A549 (cell line): ENCODE data around the gene IFT25. TPM values are rescaled to one million over a fixed set of nuclear protein-coding genes. Genes with fewer than 3 reads are reported as not detected.

Source experiments
- ATAC-seq, 2 experiments: fragments of 200-7000 bp in 1 of 2; fragments of >200 bp in 1 of 2; cut with Nextera tagmentation in 1 of 2; cut with Tn5 transposase in 1 of 2; 3 replicates each; pipeline versions ENCODE4 v1.8.0 to v1.9.1; 2018 to 2020; ENCODE audit warnings: mild to moderate bottlenecking in 1 of 2, moderate library complexity in 1 of 2
- CTCF ChIA-PET: fragments of 300-600 bp; sonication (Branson Sonifier 250); formaldehyde crosslinking; extraction: SDS; loops from one replicate; lab custom pipeline; 2021; ENCODE audit warnings: antibody characterized with exemption, inconsistent platforms; lab: Yijun Ruan, JAX
- POLR2A ChIA-PET: fragments of 350-600 bp; formaldehyde crosslinking; extraction: SDS; loops from one replicate; lab custom pipeline; 2021; ENCODE audit warnings: antibody characterized with exemption, inconsistent platforms; lab: Yijun Ruan, JAX
- DNase-seq, 2 experiments: peaks; one replicate each; pipeline versions ENCODE4 v3.0.0 to v3.0.0-alpha.2; 2011 to 2016; ENCODE audit warnings: low read depth in 1 of 2, low spot score in 1 of 2
- FAIRE-seq: peaks from 2 replicates; lab custom pipeline; 2011; peaks lifted over from hg19 to GRCh38; lab: Jason Lieb, UNC
- H3K27ac ChIP-seq, 2 experiments: fragments of >200 bp; sonication (Bioruptor Twin); formaldehyde crosslinking; 3 replicates each; pipeline ENCODE4 v1.5.1; 2016 to 2017
- H3K4me1 ChIP-seq: fragments of >200 bp; sonication (Bioruptor Twin); formaldehyde crosslinking; 3 replicates; pipeline ENCODE4 v1.6.1; 2016
- H3K4me2 ChIP-seq: fragments of >200 bp; sonication (Bioruptor Twin); formaldehyde crosslinking; 3 replicates; pipeline ENCODE4 v1.6.1; 2016
- H3K4me3 ChIP-seq: fragments of >200 bp; sonication (Bioruptor Twin); formaldehyde crosslinking; 3 replicates; pipeline ENCODE4 v1.5.1; 2016
- H3K9me3 ChIP-seq: fragments of >200 bp; sonication (Bioruptor Twin); formaldehyde crosslinking; 3 replicates; pipeline ENCODE4 v1.6.1; 2016
- CBX2 ChIP-seq: fragments of 200-600 bp; sonication (generic); IDR thresholded peaks from 2 replicates; pipeline ENCODE4 v1.6.1; 2016; ENCODE audit warnings: low read depth, mild to moderate bottlenecking, borderline replicate concordance
- EHF ChIP-seq: fragments of 250-450 bp; sonication (Bioruptor Pico); IDR thresholded peaks from 2 replicates; pipeline ENCODE4 v1.5.0; 2020; ENCODE audit warnings: mild to moderate bottlenecking
- ESRRA ChIP-seq: fragments of 150-350 bp; IDR thresholded peaks from 2 replicates; pipeline ENCODE4 v1.6.1; 2014; ENCODE audit warnings: mild to moderate bottlenecking, low read length, borderline replicate concordance
- FOSL2 ChIP-seq, 2 experiments: fragments of 450-650 bp in 1 of 2; fragments of >200 bp in 1 of 2; sonication (Bioruptor Twin) in 1 of 2; formaldehyde crosslinking; IDR thresholded peaks; 2 replicates each; pipeline versions ENCODE4 v1.5.0 to v1.6.1; 2016 to 2020; ENCODE audit warnings: mild to moderate bottlenecking in 1 of 2, moderate library complexity in 1 of 2
- GATA3 ChIP-seq: IDR thresholded peaks from 2 replicates; pipeline ENCODE4 v1.6.1; 2012; ENCODE audit warnings: borderline replicate concordance
- HDAC2 ChIP-seq: fragments of 200-600 bp; sonication (generic); IDR thresholded peaks from 2 replicates; pipeline ENCODE4 v1.6.1; 2016
- HOXA7 ChIP-seq: fragments of 250-450 bp; sonication (Bioruptor Pico); IDR thresholded peaks from 2 replicates; pipeline ENCODE4 v1.5.0; 2020; ENCODE audit warnings: mild to moderate bottlenecking, moderate library complexity
- MYC ChIP-seq: IDR thresholded peaks from 2 replicates; pipeline ENCODE4 v1.6.1; 2012; ENCODE audit warnings: mild to moderate bottlenecking, inconsistent platforms, low read length, improper control_type of control experiment, borderline replicate concordance
- NPAS2 ChIP-seq: fragments of 250-450 bp; sonication (Bioruptor Pico); IDR thresholded peaks from 2 replicates; pipeline ENCODE4 v1.8.0; 2022; ENCODE audit warnings: mild to moderate bottlenecking, moderate library complexity, borderline replicate concordance
- RAD21 ChIP-seq, 2 experiments: fragments of >200 bp in 1 of 2; sonication (Bioruptor Twin) in 1 of 2; formaldehyde crosslinking in 1 of 2; IDR thresholded peaks in 1 of 2; conservative IDR thresholded peaks in 1 of 2; 2 replicates in 1 of 2; 3 replicates in 1 of 2; pipeline ENCODE4 v1.6.1; 2012 to 2018; ENCODE audit warnings: inconsistent platforms in 1 of 2
- RARB ChIP-seq: fragments of 250-450 bp; sonication (Bioruptor Pico); IDR thresholded peaks from 2 replicates; pipeline ENCODE4 v1.8.0; 2021; ENCODE audit warnings: mild to moderate bottlenecking, moderate library complexity
- RCOR1 ChIP-seq: fragments of 150-350 bp; IDR thresholded peaks from 2 replicates; pipeline ENCODE4 v1.6.1; 2014; ENCODE audit warnings: antibody characterized with exemption, low read length, low read depth
- RFX5 ChIP-seq: fragments of 450-650 bp; IDR thresholded peaks from 2 replicates; pipeline ENCODE4 v1.7.1; 2014; ENCODE audit warnings: antibody characterized with exemption, mild to moderate bottlenecking, moderate library complexity
- RNF2 ChIP-seq: fragments of 200-600 bp; sonication (generic); IDR thresholded peaks from 2 replicates; pipeline ENCODE4 v1.6.1; 2016; ENCODE audit warnings: low read depth, mild to moderate bottlenecking, antibody characterized with exemption, moderate library complexity, borderline replicate concordance
- SMC3 ChIP-seq: fragments of >200 bp; sonication (Bioruptor Twin); formaldehyde crosslinking; IDR thresholded peaks from 3 replicates; pipeline ENCODE4 v1.6.1; 2018; ENCODE audit warnings: inconsistent platforms
- TP53 ChIP-seq: fragments of 250-450 bp; sonication (Bioruptor Pico); IDR thresholded peaks from 2 replicates; pipeline ENCODE4 v1.5.0; 2021; ENCODE audit warnings: mild to moderate bottlenecking, moderate library complexity
- ZFP36 ChIP-seq: fragments of 450-650 bp; IDR thresholded peaks from 2 replicates; pipeline ENCODE4 v1.6.1; 2014; ENCODE audit warnings: borderline replicate concordance; ENCODE audit not compliant: partially characterized antibody
- WGBS: methylation state at CpG from one replicate; pipeline ENCODE4 v1.1.6; 2017; ENCODE audit errors: missing lambda C conversion rate; 5-methylcytosine and 5-hydroxymethylcytosine counted together
- polyA plus RNA-seq, 4 experiments: library from polyadenylated mRNA; depleted of rRNA in 3 of 4; stranded (reverse); fragments of >200 nt; fragmentation: RNase III in 1 of 4; extraction: RNeasy Plus Mini Kit Qiagen cat#74134 plus additional on column Dnase treatment in 1 of 4; gene quantifications; 2 replicates in 3 of 4; 3 replicates in 1 of 4; pipeline ENCODE4 v1.2.3, GENCODE V29; 2011 to 2017
- TF ChIP-seq, protein P1 (sequence below): fragments of >200 bp; sonication (Bioruptor Twin); formaldehyde crosslinking; IDR thresholded peaks from 3 replicates; pipeline ENCODE4 v1.6.1; 2016
- TF ChIP-seq, protein P2 (sequence below): fragments of 250-450 bp; sonication (Bioruptor Pico); IDR thresholded peaks from 2 replicates; pipeline ENCODE4 v1.5.0; 2020; ENCODE audit warnings: low read depth, mild to moderate bottlenecking, moderate library complexity
- TF ChIP-seq, protein P3 (sequence below): fragments of >200 bp; sonication (Bioruptor Twin); formaldehyde crosslinking; IDR thresholded peaks from 3 replicates; pipeline ENCODE4 v1.5.1; 2016
- TF ChIP-seq, protein P4 (sequence below): IDR thresholded peaks from 2 replicates; pipeline ENCODE4 v1.6.1; 2012
- TF ChIP-seq, protein P5 (sequence below): fragments of 150-350 bp; IDR thresholded peaks from 2 replicates; pipeline ENCODE4 v1.6.1; 2014; ENCODE audit warnings: low read depth, mild to moderate bottlenecking, low read length
- TF ChIP-seq, protein P6 (sequence below): IDR thresholded peaks from 2 replicates; pipeline ENCODE4 v1.6.1; 2012

The IFT25 gene
- polyA plus RNA-seq, 2 of the 4 experiments (the other 2 are of a cell fraction): 39.0 to 49.4 TPM

DNA sequence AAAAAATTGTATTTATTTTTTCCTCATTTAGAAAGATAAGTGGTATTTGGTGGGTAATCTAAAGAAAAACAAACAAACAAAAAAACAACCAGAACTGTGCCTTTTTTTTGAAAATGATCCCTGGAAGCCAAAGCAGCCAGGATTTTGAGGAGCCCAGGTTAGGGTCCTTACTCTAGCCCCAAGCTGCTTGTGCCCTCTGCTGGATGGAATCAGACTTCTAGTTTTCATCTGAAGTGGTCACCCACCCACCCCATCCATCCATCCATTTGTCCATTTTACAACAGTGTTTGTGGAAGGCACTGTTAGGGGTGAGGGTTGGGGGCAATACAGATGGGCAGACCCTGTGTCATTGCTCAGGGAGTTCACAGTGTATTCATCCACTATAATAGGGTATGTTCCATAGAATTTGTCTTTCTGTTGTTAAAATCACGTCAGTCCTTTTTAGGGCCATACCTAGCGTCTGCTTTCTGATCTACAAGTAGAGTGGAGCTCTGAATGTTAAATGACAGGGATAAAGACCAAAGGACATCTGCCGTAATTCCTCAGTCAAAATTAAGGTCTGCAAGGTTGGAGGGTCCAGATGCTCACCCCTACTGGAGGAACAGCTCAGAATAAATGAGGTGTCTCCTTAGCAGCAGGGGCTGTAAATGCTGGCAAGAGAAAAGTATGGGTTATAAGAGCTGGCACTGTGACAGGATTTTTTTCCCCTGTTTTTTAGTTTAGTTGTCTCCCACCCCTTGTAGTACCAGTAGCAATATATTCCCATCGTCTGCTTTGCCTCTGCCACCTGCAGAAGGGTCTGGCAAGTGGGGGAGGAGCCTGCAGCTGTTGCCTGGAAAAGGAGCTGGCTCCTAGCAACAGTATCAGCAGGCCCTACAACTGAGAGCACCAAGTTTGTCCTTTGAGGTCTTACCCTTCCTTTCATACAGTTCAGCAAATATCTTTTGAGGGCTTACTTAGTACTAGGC lies 3.8 kb upstream of the IFT25 start:
- no peak overlapping the region for H3K4me2 ChIP-seq
- no peak overlapping the region for H3K4me3 ChIP-seq
- peaks cover 9% of the 10 kb centered on the region; the same call in 2 of the 3 replicates for H3K4me1 ChIP-seq
- no peak overlapping the region for H3K27ac ChIP-seq
- DNase-seq: peak; percentile 27 to 47
- ATAC-seq: no peak
- POLR2A ChIA-PET: no interaction called here
- FAIRE-seq: no peak
- TF ChIP-seq, protein P1, sequence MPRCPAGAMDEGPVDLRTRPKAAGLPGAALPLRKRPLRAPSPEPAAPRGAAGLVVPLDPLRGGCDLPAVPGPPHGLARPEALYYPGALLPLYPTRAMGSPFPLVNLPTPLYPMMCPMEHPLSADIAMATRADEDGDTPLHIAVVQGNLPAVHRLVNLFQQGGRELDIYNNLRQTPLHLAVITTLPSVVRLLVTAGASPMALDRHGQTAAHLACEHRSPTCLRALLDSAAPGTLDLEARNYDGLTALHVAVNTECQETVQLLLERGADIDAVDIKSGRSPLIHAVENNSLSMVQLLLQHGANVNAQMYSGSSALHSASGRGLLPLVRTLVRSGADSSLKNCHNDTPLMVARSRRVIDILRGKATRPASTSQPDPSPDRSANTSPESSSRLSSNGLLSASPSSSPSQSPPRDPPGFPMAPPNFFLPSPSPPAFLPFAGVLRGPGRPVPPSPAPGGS: no peak
- TF ChIP-seq FOSL2 (IDR thresholded peaks at IDR 0.05): no peak
- no peak for TF ChIP-seq FOSL2 (CRISPR knock-in tag; IDR thresholded peaks at IDR 0.05)
- TF ChIP-seq RNF2: no peak
- TF ChIP-seq SMC3: peak; percentile 48
- TF ChIP-seq GATA3: no peak
- TF ChIP-seq RAD21 (conservative IDR thresholded peaks at IDR 0.05 in 1 of 2, IDR thresholded peaks at IDR 0.05 in 1 of 2): peak; percentile 56 to 65
- TF ChIP-seq, protein P2, sequence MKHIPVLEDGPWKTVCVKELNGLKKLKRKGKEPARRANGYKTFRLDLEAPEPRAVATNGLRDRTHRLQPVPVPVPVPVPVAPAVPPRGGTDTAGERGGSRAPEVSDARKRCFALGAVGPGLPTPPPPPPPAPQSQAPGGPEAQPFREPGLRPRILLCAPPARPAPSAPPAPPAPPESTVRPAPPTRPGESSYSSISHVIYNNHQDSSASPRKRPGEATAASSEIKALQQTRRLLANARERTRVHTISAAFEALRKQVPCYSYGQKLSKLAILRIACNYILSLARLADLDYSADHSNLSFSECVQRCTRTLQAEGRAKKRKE (CRISPR knock-in tag): no peak
- no peak for TF ChIP-seq HDAC2
- no peak for TF ChIP-seq MYC
- TF ChIP-seq RCOR1: no peak
- no peak for TF ChIP-seq ESRRA
- TF ChIP-seq, protein P3, sequence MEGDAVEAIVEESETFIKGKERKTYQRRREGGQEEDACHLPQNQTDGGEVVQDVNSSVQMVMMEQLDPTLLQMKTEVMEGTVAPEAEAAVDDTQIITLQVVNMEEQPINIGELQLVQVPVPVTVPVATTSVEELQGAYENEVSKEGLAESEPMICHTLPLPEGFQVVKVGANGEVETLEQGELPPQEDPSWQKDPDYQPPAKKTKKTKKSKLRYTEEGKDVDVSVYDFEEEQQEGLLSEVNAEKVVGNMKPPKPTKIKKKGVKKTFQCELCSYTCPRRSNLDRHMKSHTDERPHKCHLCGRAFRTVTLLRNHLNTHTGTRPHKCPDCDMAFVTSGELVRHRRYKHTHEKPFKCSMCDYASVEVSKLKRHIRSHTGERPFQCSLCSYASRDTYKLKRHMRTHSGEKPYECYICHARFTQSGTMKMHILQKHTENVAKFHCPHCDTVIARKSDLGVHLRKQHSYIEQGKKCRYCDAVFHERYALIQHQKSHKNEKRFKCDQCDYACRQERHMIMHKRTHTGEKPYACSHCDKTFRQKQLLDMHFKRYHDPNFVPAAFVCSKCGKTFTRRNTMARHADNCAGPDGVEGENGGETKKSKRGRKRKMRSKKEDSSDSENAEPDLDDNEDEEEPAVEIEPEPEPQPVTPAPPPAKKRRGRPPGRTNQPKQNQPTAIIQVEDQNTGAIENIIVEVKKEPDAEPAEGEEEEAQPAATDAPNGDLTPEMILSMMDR: peak; percentile 46
- no peak for TF ChIP-seq EHF (CRISPR knock-in tag)
- TF ChIP-seq ZFP36: no peak
- TF ChIP-seq, all 56 proteins: peak for 3
- CTCF ChIA-PET: interaction anchor here (0.7 to 5.6 kb wide), 13 partner anchors 11 to 112 kb away, joined by 3 to 45 read pairs (median 5); partner anchors contain the start of gene DIO1
- WGBS: 100% methylated on average over 4 of the region's 4 CpGs
- no peaks in the 10 kb centered on the region for H3K9me3 ChIP-seq

DNA sequence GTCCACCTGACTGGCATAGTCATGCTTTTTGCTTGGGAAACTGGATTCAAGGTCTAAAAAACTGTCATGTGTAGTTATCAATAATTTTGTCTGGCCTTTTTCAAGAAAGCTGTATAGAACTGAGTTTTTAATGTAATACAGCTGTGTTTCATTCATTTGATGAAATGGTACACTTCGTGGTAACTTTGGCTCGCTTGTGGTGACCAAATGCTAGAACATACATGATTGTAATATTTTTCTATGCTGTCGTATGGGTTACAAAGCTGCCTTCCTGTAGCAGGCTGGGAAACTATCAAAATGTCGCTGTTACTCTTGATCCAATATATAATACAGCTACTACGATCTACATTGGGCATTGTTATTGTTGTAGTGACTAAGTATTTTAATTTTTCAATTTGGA lies 2.8 kb upstream of the IFT25 start:
- Histone ChIP-seq H3K27ac (no peak overlapping the region), H3K9me3 (no peaks in the 10 kb centered on the region), H3K4me3 (no peak overlapping the region), H3K4me1 (peaks cover 9% of the 10 kb centered on the region; the same call in 2 of the 3 replicates), H3K4me2 (peak overlapping the region; percentile 95; the same call in 1 of the 3 replicates)
- ATAC-seq (no peak), FAIRE-seq (no peak), DNase-seq (no peak)
- CTCF ChIA-PET: interaction anchor here (1.2 to 5.6 kb wide), 7 partner anchors 8 to 111 kb away, joined by 3 to 45 read pairs (median 20); partner anchors contain the start of gene DIO1
- POLR2A ChIA-PET: no interaction called here
- WGBS: 96% methylated on average over 5 of the region's 5 CpGs
- TF ChIP-seq HOXA7 (CRISPR knock-in tag) (no peak), NPAS2 (CRISPR knock-in tag) (no peak), RARB (no peak), RAD21 (conservative IDR thresholded peaks at IDR 0.05 in 1 of 2, IDR thresholded peaks at IDR 0.05 in 1 of 2) (no peak), RFX5 (no peak), CBX2 (no peak), TP53 (CRISPR knock-in tag) (no peak)
- TF ChIP-seq, protein P4, sequence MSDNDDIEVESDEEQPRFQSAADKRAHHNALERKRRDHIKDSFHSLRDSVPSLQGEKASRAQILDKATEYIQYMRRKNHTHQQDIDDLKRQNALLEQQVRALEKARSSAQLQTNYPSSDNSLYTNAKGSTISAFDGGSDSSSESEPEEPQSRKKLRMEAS: no peak
- TF ChIP-seq, protein P5, sequence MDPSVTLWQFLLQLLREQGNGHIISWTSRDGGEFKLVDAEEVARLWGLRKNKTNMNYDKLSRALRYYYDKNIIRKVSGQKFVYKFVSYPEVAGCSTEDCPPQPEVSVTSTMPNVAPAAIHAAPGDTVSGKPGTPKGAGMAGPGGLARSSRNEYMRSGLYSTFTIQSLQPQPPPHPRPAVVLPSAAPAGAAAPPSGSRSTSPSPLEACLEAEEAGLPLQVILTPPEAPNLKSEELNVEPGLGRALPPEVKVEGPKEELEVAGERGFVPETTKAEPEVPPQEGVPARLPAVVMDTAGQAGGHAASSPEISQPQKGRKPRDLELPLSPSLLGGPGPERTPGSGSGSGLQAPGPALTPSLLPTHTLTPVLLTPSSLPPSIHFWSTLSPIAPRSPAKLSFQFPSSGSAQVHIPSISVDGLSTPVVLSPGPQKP: no peak
- TF ChIP-seq, protein P6, sequence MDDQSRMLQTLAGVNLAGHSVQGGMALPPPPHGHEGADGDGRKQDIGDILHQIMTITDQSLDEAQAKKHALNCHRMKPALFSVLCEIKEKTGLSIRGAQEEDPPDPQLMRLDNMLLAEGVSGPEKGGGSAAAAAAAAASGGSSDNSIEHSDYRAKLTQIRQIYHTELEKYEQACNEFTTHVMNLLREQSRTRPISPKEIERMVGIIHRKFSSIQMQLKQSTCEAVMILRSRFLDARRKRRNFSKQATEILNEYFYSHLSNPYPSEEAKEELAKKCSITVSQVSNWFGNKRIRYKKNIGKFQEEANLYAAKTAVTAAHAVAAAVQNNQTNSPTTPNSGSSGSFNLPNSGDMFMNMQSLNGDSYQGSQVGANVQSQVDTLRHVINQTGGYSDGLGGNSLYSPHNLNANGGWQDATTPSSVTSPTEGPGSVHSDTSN: no peak
- TF ChIP-seq, protein P1: no peak
- TF ChIP-seq, protein P3: no peak
